ENCODE data around the gene PPIA.

The PPIA gene
- total RNA-seq = 453 to 814 (median 658) reads per million in 18 experiments

- DNase-seq = peak; percentile 98 to 100
Measured at GRCh38 chr7:44796504-44797328, at the start of gene PPIA. Gene PPIA, plus strand, starts transcription at chr7:44796681. Its CDS starts 44 bp downstream, at chr7:44796725.

- peak; percentile 87 to 93 for DNase-seq
Measured at GRCh38 chr7:44748045-44748947, 48.2 kb upstream of the PPIA start, which contains the start of gene ZMIZ2. Gene ZMIZ2, plus strand, starts transcription at chr7:44748847. Its CDS starts 7,403 bp downstream, at chr7:44756250.

- peak in 1 of 2 donors; percentile 22 for DNase-seq
Measured at GRCh38 chr7:44748948-44749731, 47.3 kb upstream of the PPIA start.

GRCh38 chr7:44749992-44750391, 46.5 kb upstream of the PPIA start:
- no peak for DNase-seq

GRCh38 chr7:44750424-44750823, 46.1 kb upstream of the PPIA start:
- DNase-seq = no peak

GRCh38 chr7:44750921-44751571, 45.4 kb upstream of the PPIA start:
- DNase-seq = peak in 1 of 2 donors; percentile 34

GRCh38 chr7:44752822-44753221, 43.7 kb upstream of the PPIA start:
- no peak for DNase-seq

- no peak for DNase-seq
Measured at GRCh38 chr7:44754802-44755697, 41.4 kb upstream of the PPIA start.

- DNase-seq = no peak
Measured at GRCh38 chr7:44755698-44756627, 40.5 kb upstream of the PPIA start.

- no peak for DNase-seq
Measured at GRCh38 chr7:44756904-44757303, 39.6 kb upstream of the PPIA start.

GRCh38 chr7:44757311-44757710, 39.2 kb upstream of the PPIA start:
- no peak for DNase-seq

- DNase-seq = no peak
Measured at GRCh38 chr7:44757739-44758138, 38.7 kb upstream of the PPIA start.

GRCh38 chr7:44759246-44759645, 37.2 kb upstream of the PPIA start:
- no peak for DNase-seq

GRCh38 chr7:44760034-44760580, 36.4 kb upstream of the PPIA start:
- no peak for DNase-seq

GRCh38 chr7:44761207-44762161, 35.0 kb upstream of the PPIA start:
- DNase-seq = no peak

GRCh38 chr7:44762300-44762699, 34.2 kb upstream of the PPIA start:
- DNase-seq = no peak

GRCh38 chr7:44762726-44763522, 33.6 kb upstream of the PPIA start:
- DNase-seq = no peak

Data from inflammatory macrophage (primary cell).